Activated CD4-positive, alpha-beta memory T cell treated with anti-CD3 and anti-CD28 coated beads for 36 hours (primary cell): Measurements from ENCODE around the gene SBK1. TPM values are rescaled to one million over a fixed set of nuclear protein-coding genes. Genes with fewer than 3 reads are reported as not detected.

Experiments
- CTCF ChIA-PET: fragments of 350-600 bp; sonication (Branson Sonifier 250); formaldehyde crosslinking; loops from one replicate; lab custom pipeline; 2021; ENCODE audit warnings: antibody characterized with exemption, inconsistent platforms; lab: Charles Lee
- POLR2A ChIA-PET: fragments of 350-600 bp; sonication (Branson Sonifier 250); formaldehyde crosslinking; loops from one replicate; lab custom pipeline; 2021; ENCODE audit warnings: antibody characterized with exemption; lab: Charles Lee
- DNase-seq: peaks from one replicate; pipeline ENCODE4 v3.0.0-alpha.2; 2020
- H3K27ac Mint-ChIP-seq: one replicate; pipeline ENCODE4 v1.8.0; 2021; ENCODE audit warnings: mixed read lengths
- H3K27me3 Mint-ChIP-seq: one replicate; pipeline ENCODE4 v1.8.0; 2021; ENCODE audit warnings: mixed read lengths
- H3K36me3 Mint-ChIP-seq: one replicate; pipeline ENCODE4 v1.8.0; 2021; ENCODE audit warnings: mixed read lengths
- H3K4me1 Mint-ChIP-seq: one replicate; pipeline ENCODE4 v1.8.0; 2021; ENCODE audit warnings: low read depth, mixed read lengths
- H3K4me3 Mint-ChIP-seq: one replicate; pipeline ENCODE4 v1.8.0; 2021; ENCODE audit warnings: mild to moderate bottlenecking, mixed read lengths
- H3K9me3 Mint-ChIP-seq: one replicate; pipeline ENCODE4 v1.8.0; 2021; ENCODE audit warnings: mixed read lengths
- intact Hi-C: fragments of 100-400 bp; cut with micrococcal nuclease; formaldehyde crosslinking; loops from one replicate; pipeline ENCODE4 v1.15.1; 2023
- total RNA-seq, 2 experiments: library from RNA; stranded (reverse); gene quantifications; one replicate each; pipeline ENCODE4 v1.2.3, GENCODE V29; 2021

SBK1 gene
- total RNA-seq, 2 experiments from 2014 or later = 2.9 to 3.8 TPM

- no peak overlapping the region for H3K4me3 Mint-ChIP-seq
- ChIA-PET CTCF (interaction anchor here (0.8 to 2.0 kb wide), 4 partner anchors 11 to 95 kb away, joined by 3 to 12 read pairs (median 7); no protein-coding TSS in a partner anchor), POLR2A (interaction anchor here (0.6 to 1.7 kb wide), 3 partner anchors 11 to 84 kb away, joined by 3 to 4 read pairs (median 3); no protein-coding TSS in a partner anchor)
- H3K36me3 Mint-ChIP-seq = no peaks in the 10 kb centered on the region
- no peaks in the 10 kb centered on the region for H3K27me3 Mint-ChIP-seq
- peaks cover 43% of the 10 kb centered on the region for H3K4me1 Mint-ChIP-seq
- H3K9me3 Mint-ChIP-seq = no peaks in the 10 kb centered on the region
- no peak for DNase-seq
- intact Hi-C loops = loop anchor here (10.0 kb wide), 1 partner anchor 257 kb away; the partner anchor contains the start of gene SGF29
- peak overlapping the region; percentile 51 for H3K27ac Mint-ChIP-seq
Observed at GRCh38 chr16:28297308-28297707, 5.0 kb downstream of the SBK1 start.

DNA sequence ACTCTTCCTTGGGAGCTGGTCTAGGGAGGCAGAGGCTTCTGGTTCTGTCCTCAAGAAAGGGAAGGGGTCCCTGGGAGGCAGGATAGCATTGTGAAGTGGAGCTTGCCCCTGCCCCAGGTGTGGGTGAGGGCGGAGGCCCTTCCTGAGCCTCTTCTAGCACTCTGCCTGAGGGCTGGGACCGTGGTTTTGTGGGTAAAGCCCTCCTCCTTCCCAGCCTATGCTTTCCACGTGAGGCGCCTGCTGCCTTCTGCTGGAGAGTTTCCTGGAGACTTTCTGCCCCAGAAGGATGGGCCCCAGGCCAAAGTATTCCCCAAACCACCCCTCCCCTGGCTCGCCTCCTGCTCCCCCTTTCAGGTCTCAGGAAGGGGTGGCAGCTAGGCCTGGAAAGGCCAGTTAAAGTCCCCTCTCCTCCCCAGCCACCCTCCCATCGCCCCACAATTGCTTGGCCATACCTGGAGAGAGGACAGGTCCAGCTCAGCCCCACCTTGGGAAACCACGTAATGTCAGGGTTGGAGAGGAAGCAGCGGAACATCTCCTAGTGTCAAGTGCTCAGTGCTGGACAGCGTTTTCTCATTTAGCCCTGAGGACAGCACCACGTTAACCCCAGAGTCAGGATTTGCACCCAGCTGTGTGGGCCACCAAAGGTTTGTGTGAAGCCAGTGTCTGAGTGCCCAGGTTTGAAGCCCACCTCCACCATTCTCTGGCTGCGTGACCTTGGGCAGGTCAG lies 5.6 kb downstream of the SBK1 start:
- Mint-ChIP-seq H3K4me1 (peaks cover 46% of the 10 kb centered on the region), H3K4me3 (no peak overlapping the region), H3K27ac (peak overlapping the region; percentile 51), H3K27me3 (no peaks in the 10 kb centered on the region), H3K36me3 (no peaks in the 10 kb centered on the region), H3K9me3 (no peaks in the 10 kb centered on the region)
- ChIA-PET CTCF (interaction anchor here (0.8 to 2.0 kb wide), 5 partner anchors 11 to 95 kb away, joined by 3 to 12 read pairs (median 3); no protein-coding TSS in a partner anchor), POLR2A (interaction anchor here (0.6 to 1.7 kb wide), 2 partner anchors 11 to 85 kb away, joined by 3 to 4 read pairs; no protein-coding TSS in a partner anchor)
- DNase-seq = no peak
- intact Hi-C loops = loop anchor here (10.0 kb wide), 1 partner anchor 257 kb away; the partner anchor contains the start of gene SGF29

- H3K9me3 Mint-ChIP-seq = no peaks in the 10 kb centered on the region
- no peak overlapping the region for H3K4me3 Mint-ChIP-seq
- CTCF ChIA-PET = interaction anchor here (1.2 to 1.8 kb wide), 2 partner anchors 11 to 18 kb away, joined by 3 to 11 read pairs; no protein-coding TSS in a partner anchor
- POLR2A ChIA-PET = interaction anchor here (1.7 kb wide), 1 partner anchor 10 kb away, joined by 3 read pairs; no protein-coding TSS in a partner anchor
- intact Hi-C loops = loop anchor here (10.0 kb wide), 1 partner anchor 256 kb away; the partner anchor contains the start of gene SGF29
- no peak for DNase-seq
- no peaks in the 10 kb centered on the region for H3K36me3 Mint-ChIP-seq
- peaks cover 49% of the 10 kb centered on the region for H3K4me1 Mint-ChIP-seq
- H3K27me3 Mint-ChIP-seq = no peaks in the 10 kb centered on the region
- H3K27ac Mint-ChIP-seq = no peak overlapping the region
Observed at GRCh38 chr16:28298511-28298878, 6.2 kb downstream of the SBK1 start.

DNA sequence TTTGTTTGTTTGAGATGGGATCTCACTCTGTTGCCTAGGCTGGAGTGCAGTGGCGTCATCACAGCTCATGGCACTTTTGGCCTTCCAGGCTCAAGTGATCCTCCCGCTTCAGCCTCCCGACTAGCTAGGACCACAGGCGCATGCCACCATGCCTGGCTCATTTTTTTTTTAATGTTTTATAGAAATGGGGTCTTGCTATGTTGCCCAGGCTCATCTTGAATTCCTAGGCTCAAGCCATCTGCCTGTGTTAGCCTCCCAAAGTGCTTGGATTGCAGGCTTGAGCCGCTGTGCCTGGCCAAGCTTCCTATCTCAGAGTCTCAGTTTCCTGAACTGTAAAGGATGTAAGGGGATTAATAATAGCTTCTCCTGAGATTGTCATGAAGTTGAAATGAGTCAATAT lies 8.0 kb downstream of the SBK1 start:
- no peaks in the 10 kb centered on the region for H3K27me3 Mint-ChIP-seq
- CTCF ChIA-PET = interaction anchor here (2.7 to 3.0 kb wide), 3 partner anchors 17 to 22 kb away, joined by 11 to 14 read pairs (median 12); no protein-coding TSS in a partner anchor
- H3K4me3 Mint-ChIP-seq = no peak overlapping the region
- H3K9me3 Mint-ChIP-seq = no peaks in the 10 kb centered on the region
- H3K4me1 Mint-ChIP-seq = peaks cover 37% of the 10 kb centered on the region
- intact Hi-C loops = no loop called here
- no peak overlapping the region for H3K27ac Mint-ChIP-seq
- no peaks in the 10 kb centered on the region for H3K36me3 Mint-ChIP-seq
- POLR2A ChIA-PET = no interaction called here
- no peak for DNase-seq

DNA sequence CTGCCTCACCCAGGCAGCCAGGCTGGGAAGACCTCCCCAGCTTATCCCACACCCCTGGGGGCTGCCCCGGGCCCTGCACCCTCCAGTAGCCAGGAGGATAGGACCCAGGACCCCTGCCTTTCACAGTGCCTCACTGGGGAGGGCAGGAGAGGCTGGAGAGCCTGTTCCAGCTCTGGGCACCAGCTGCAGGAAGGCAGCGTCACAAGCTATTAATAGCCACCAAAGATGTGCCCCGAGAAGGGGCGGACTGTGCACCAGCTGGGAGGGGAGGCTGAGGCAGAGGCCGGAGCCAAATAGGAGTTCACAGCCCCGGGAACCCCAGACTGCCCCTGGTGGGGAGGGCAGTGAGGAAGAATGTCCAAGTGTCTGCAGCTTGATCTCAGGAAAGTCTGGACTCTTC lies 8.8 kb downstream of the SBK1 start:
- no peak for DNase-seq
- POLR2A ChIA-PET = no interaction called here
- Mint-ChIP-seq H3K27ac (no peak overlapping the region), H3K9me3 (no peaks in the 10 kb centered on the region), H3K27me3 (no peaks in the 10 kb centered on the region), H3K4me1 (peaks cover 34% of the 10 kb centered on the region), H3K4me3 (no peak overlapping the region), H3K36me3 (no peaks in the 10 kb centered on the region)
- CTCF ChIA-PET = interaction anchor here (0.9 to 3.0 kb wide), 4 partner anchors 16 to 23 kb away, joined by 5 to 14 read pairs (median 12); no protein-coding TSS in a partner anchor
- intact Hi-C loops = no loop called here

GRCh38 chr16:28301620-28302019 lies 9.3 kb downstream of the SBK1 start:
- Mint-ChIP-seq H3K27ac (no peak overlapping the region), H3K4me1 (peaks cover 31% of the 10 kb centered on the region), H3K4me3 (no peak overlapping the region), H3K27me3 (no peaks in the 10 kb centered on the region), H3K9me3 (no peaks in the 10 kb centered on the region), H3K36me3 (no peaks in the 10 kb centered on the region)
- ChIA-PET POLR2A (no interaction called here), CTCF (interaction anchor here (0.9 to 3.0 kb wide), 4 partner anchors 15 to 24 kb away, joined by 5 to 14 read pairs (median 12); no protein-coding TSS in a partner anchor)
- intact Hi-C loops = no loop called here
- DNase-seq = no peak

DNA sequence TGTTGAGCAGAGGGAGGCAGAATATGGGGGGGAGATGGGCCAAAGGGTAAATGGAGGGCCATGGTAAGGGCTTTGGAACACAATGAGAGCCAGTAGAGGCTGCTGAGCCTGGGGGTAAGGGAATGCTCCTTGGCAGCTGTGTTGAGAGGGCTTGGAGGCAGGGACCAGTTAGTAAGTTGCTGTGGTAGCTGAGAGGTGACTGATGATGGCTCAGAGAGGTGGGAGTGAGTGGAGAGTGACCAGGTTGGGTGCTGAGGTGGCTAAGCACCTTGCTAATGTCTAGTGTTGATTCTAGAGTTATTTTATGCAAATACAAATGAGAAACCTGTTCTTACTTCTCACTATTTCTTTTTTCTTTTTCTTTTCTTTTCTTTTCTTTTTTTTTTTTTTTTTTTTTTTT lies 10.8 kb downstream of the SBK1 start:
- Mint-ChIP-seq H3K4me1 (peaks cover 16% of the 10 kb centered on the region), H3K27me3 (no peaks in the 10 kb centered on the region), H3K36me3 (no peaks in the 10 kb centered on the region), H3K9me3 (no peaks in the 10 kb centered on the region), H3K4me3 (no peak overlapping the region), H3K27ac (no peak overlapping the region)
- no peak for DNase-seq
- intact Hi-C loops = no loop called here
- ChIA-PET POLR2A (no interaction called here), CTCF (interaction anchor here (1.2 kb wide), 1 partner anchor 25 kb away, joined by 7 read pairs; no protein-coding TSS in a partner anchor)

DNA sequence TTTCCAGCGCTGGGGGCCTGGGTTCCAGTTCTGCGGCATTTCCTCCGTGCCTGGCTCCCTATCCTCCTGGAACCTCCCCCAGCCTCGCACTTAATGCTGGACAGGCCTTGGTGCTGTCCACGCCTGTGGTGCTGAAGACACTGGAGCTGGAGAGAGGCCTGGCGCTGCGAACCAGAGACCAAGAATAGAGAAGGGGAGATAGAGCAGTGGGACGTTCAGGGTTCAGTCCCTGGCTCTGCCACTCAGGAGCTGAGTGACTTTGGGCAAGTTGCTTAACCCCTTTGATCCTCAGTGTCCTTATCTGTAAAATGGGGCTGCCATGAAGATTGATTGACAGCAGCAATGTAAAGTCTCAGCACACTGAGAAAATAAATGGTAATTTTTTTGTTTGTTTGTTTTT lies 11.9 kb downstream of the SBK1 start:
- Mint-ChIP-seq H3K4me3 (no peak overlapping the region), H3K27ac (no peak overlapping the region), H3K36me3 (no peaks in the 10 kb centered on the region), H3K4me1 (peaks cover 16% of the 10 kb centered on the region), H3K9me3 (no peaks in the 10 kb centered on the region), H3K27me3 (no peaks in the 10 kb centered on the region)
- POLR2A ChIA-PET = no interaction called here
- peak; percentile 32 for DNase-seq
- intact Hi-C loops = no loop called here
- CTCF ChIA-PET = interaction anchor here (1.4 kb wide), 1 partner anchor 27 kb away, joined by 3 read pairs; no protein-coding TSS in a partner anchor

DNA sequence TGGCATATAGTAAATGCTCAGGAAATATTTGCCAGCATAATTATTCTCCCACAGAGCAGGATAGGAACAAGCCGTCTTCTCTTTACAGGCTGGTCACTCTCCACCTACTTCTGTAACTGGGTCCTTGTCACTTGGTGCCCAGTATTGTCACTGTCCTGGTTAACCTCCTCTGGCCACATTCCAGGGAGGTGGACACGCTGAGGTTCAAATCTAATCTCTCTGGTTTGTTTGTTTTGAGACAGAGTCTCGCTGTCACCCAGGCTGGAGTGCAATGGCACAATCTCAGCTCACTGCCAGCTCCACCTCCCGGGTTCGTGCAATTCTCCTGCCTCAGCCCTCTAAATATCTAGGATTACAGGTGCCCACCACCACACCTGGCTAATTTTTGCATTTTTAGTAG lies 15.6 kb downstream of the SBK1 start:
- Mint-ChIP-seq H3K36me3 (no peaks in the 10 kb centered on the region), H3K9me3 (no peaks in the 10 kb centered on the region), H3K27ac (no peak overlapping the region), H3K4me1 (peaks cover 41% of the 10 kb centered on the region), H3K4me3 (no peak overlapping the region), H3K27me3 (no peaks in the 10 kb centered on the region)
- no peak for DNase-seq
- POLR2A ChIA-PET = interaction anchor here (1.1 kb wide), 1 partner anchor 10 kb away, joined by 3 read pairs; no protein-coding TSS in a partner anchor
- CTCF ChIA-PET = interaction anchor here (14.7 kb wide), 1 partner anchor 29 kb away, joined by 251 read pairs; no protein-coding TSS in a partner anchor
- intact Hi-C loops = no loop called here

GRCh38 chr16:28308794-28309584 lies 16.7 kb downstream of the SBK1 start:
- Mint-ChIP-seq H3K4me1 (peaks cover 41% of the 10 kb centered on the region), H3K4me3 (no peak overlapping the region), H3K9me3 (no peaks in the 10 kb centered on the region), H3K36me3 (no peaks in the 10 kb centered on the region), H3K27ac (peak overlapping the region; percentile 60), H3K27me3 (no peaks in the 10 kb centered on the region)
- ChIA-PET POLR2A (interaction anchor here (0.9 to 1.1 kb wide), 3 partner anchors 11 to 16 kb away, joined by 3 to 4 read pairs (median 3); partner anchors contain the start of gene SBK1), CTCF (interaction anchor here (0.9 to 14.7 kb wide), 6 partner anchors 10 to 246 kb away, joined by 3 to 251 read pairs (median 4); partner anchors contain the start of gene SBK1)
- intact Hi-C loops = no loop called here
- no peak for DNase-seq

DNA sequence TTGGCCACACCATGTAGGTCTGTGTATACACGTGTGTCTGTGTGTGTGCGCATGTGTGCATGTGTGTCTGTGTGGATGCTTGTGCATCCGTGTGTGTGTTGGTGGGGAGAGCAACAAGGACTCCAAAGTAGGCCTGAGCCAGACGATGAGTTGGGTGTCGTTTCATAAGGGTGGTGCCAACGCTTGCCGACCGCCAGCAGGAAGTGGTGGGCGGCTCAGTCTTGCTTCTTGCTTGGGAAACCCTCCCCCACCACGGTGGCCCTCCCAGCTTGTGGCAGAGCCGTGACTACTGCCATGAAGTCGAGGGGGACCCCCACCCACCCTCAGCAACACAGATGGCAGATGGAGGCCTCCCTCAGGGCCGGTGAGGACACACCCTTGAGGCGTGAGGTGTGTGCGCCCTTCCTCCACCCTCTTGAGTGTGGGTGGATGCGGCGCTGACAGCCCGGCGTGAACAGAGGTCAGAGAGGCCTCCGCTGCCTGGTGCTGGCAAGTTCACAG lies 17.5 kb downstream of the SBK1 start:
- POLR2A ChIA-PET = interaction anchor here (0.9 to 1.0 kb wide), 2 partner anchors 13 to 17 kb away, joined by 3 to 4 read pairs; partner anchors contain the start of gene SBK1
- H3K4me1 Mint-ChIP-seq = peaks cover 41% of the 10 kb centered on the region
- intact Hi-C loops = loop anchor here (10.0 kb wide), 2 partner anchors 85 to 305 kb away; partner anchors contain the start of gene SULT1A1
- peak overlapping the region; percentile 50 for H3K4me3 Mint-ChIP-seq
- peak overlapping the region; percentile 89 for H3K27ac Mint-ChIP-seq
- no peaks in the 10 kb centered on the region for H3K27me3 Mint-ChIP-seq
- DNase-seq = peak; percentile 90
- no peaks in the 10 kb centered on the region for H3K36me3 Mint-ChIP-seq
- H3K9me3 Mint-ChIP-seq = no peaks in the 10 kb centered on the region
- CTCF ChIA-PET = interaction anchor here (1.0 to 14.7 kb wide), 4 partner anchors 16 to 31 kb away, joined by 4 to 251 read pairs (median 6); partner anchors contain the start of gene SBK1
